ENCODE results near the gene ACVR1B. TPM values are rescaled to one million over a fixed set of nuclear protein-coding genes. Genes with fewer than 3 reads are reported as not detected.

Gene ACVR1B
- total and polyA plus RNA-seq, 2 of the 8 experiments (the other 6 are each of a cell fraction or from before 2014, with no cell fraction given): 16.0 to 19.2 TPM

- no peak for TF ChIP-seq E2F6 (IDR thresholded peaks at IDR 0.05)
- no peak for TF ChIP-seq HDAC6 (IDR thresholded peaks at IDR 0.05; ENCODE audit: low read depth, low read length)
- TF ChIP-seq NRF1 (IDR thresholded peaks at IDR 0.05; ENCODE audit: low read depth, low read length): no peak
Measured at GRCh38 chr12:51970904-51971646, 19.6 kb downstream of the ACVR1B start (continued).
